Gastrocnemius medialis (tissue), 4 donors: Measurements from ENCODE around the gene SLC46A3. TPM values are rescaled to one million over a fixed set of nuclear protein-coding genes. Genes with fewer than 3 reads are reported as not detected.
A peak's percentile ranks its signal among the peaks of the same experiment; 100 is the strongest.

Experiments used
- ATAC-seq, 2 donors: fragments of 150-250 bp; one replicate each; pipeline ENCODE4 v1.9.1; 2016
- DNase-seq, 2 donors: peaks; one replicate each; pipeline ENCODE4 v3.0.0-alpha.2; 2019
- H3K27ac ChIP-seq, 4 donors: fragments of 200-600 bp; sonication (generic); 1 replicate in 1 of 4; 2 replicates in 3 of 4; pipeline ENCODE4 v1.5.1; 2016 to 2018; ENCODE audit warnings: mild to moderate bottlenecking in 2 of 4, moderate library complexity in 1 of 4
- H3K27me3 ChIP-seq, 3 donors: fragments of 200-600 bp; sonication (generic) in 2 of 3; 1 replicate in 1 of 3; 2 replicates in 2 of 3; pipeline versions ENCODE4 v1.5.1 to v1.6.0; 2016 to 2019; ENCODE audit warnings: mild to moderate bottlenecking in 1 of 3, moderate library complexity in 1 of 3
- H3K36me3 ChIP-seq, 2 donors: fragments of 200-600 bp; sonication (generic) in 1 of 2; one replicate each; pipeline ENCODE4 v1.5.1; 2017 to 2018
- H3K4me1 ChIP-seq, 2 donors: fragments of 200-600 bp; sonication (generic) in 1 of 2; one replicate each; pipeline ENCODE4 v1.5.1; 2016 to 2017; ENCODE audit warnings: mild to moderate bottlenecking in 2 of 2
- H3K4me3 ChIP-seq, 4 donors: fragments of 200-600 bp; sonication (generic) in 3 of 4; 1 replicate in 1 of 4; 2 replicates in 3 of 4; pipeline ENCODE4 v1.5.1; 2016 to 2019; ENCODE audit warnings: mild to moderate bottlenecking in 2 of 4
- H3K9me3 ChIP-seq, 3 donors: fragments of 200-600 bp; sonication (generic) in 2 of 3; 1 replicate in 1 of 3; 2 replicates in 2 of 3; pipeline ENCODE4 v1.5.1; 2016 to 2019
- CTCF ChIP-seq, 5 experiments: fragments of 450-650 bp in 3 of 5; fragments of 200-600 bp in 2 of 5; sonication (generic) in 2 of 5; IDR thresholded peaks in 4 of 5; conservative IDR thresholded peaks in 1 of 5; 1 replicate in 4 of 5; 2 replicates in 1 of 5; pipeline ENCODE4 v1.5.1; 2016 to 2019; ENCODE audit warnings: antibody characterized with exemption in 5 of 5, mild to moderate bottlenecking in 3 of 5, moderate library complexity in 3 of 5
- POLR2A ChIP-seq, 2 donors: fragments of 450-650 bp; IDR thresholded peaks; one replicate each; pipeline ENCODE4 v1.6.1; 2017; ENCODE audit warnings: antibody characterized with exemption in 2 of 2, mild to moderate bottlenecking in 2 of 2, moderate library complexity in 2 of 2
- in situ Hi-C, 4 donors: fragments of 200-750 bp; cut with MboI; loops; one replicate each; pipeline versions ENCODE4 v1.15.0 to v1.8.0; 2017; ENCODE audit warnings: low sequenced_read_pairs in 4 of 4
- intact Hi-C: fragments of 100-400 bp; cut with DNase I; formaldehyde crosslinking; loops from one replicate; pipeline ENCODE4 v1.15.1; 2023; ENCODE audit warnings: low total_unique reads
- total RNA-seq, 4 donors: library from RNA; depleted of rRNA; stranded (reverse); fragments of >200 nt; gene quantifications; one replicate each; pipeline versions ENCODE4 v1.1.0 to v1.2.3, GENCODE V29; 2016

Gene SLC46A3
- total RNA-seq, 4 donors from 2014 or later = 6.9 to 18.0 (median 9.8) TPM

- no peaks in the 10 kb centered on the region for H3K27me3 ChIP-seq
- H3K4me1 ChIP-seq = peaks cover 0 to 10% of the 10 kb centered on the region in 2 donors
- DNase-seq (no peak), ATAC-seq (no peak)
- H3K9me3 ChIP-seq = no peaks in the 10 kb centered on the region
- intact Hi-C loops = no loop called here
- H3K4me3 ChIP-seq = no peak overlapping the region
- no peaks in the 10 kb centered on the region for H3K36me3 ChIP-seq
- H3K27ac ChIP-seq = no peak overlapping the region
- in situ Hi-C loops = no loop called here
- no peak for TF ChIP-seq POLR2A (IDR thresholded peaks at IDR 0.05)
- no peak for TF ChIP-seq CTCF (IDR thresholded peaks at IDR 0.05 in 4 of 5, conservative IDR thresholded peaks at IDR 0.05 in 1 of 5)
Measured at GRCh38 chr13:28750187-28751045, 31.6 kb upstream of the SLC46A3 start.

- in situ Hi-C loops (no loop called here), intact Hi-C loops (no loop called here)
- H3K36me3 ChIP-seq = no peaks in the 10 kb centered on the region
- DNase-seq (no peak), ATAC-seq (no peak)
- no peaks in the 10 kb centered on the region for H3K9me3 ChIP-seq
- no peak overlapping the region for H3K4me3 ChIP-seq
- no peaks in the 10 kb centered on the region for H3K4me1 ChIP-seq
- H3K27me3 ChIP-seq = no peaks in the 10 kb centered on the region
- no peak overlapping the region for H3K27ac ChIP-seq
- no peak for TF ChIP-seq CTCF (IDR thresholded peaks at IDR 0.05 in 4 of 5, conservative IDR thresholded peaks at IDR 0.05 in 1 of 5)
- no peak for TF ChIP-seq POLR2A (IDR thresholded peaks at IDR 0.05)
Measured at GRCh38 chr13:28747851-28748250, 29.1 kb upstream of the SLC46A3 start.

DNA sequence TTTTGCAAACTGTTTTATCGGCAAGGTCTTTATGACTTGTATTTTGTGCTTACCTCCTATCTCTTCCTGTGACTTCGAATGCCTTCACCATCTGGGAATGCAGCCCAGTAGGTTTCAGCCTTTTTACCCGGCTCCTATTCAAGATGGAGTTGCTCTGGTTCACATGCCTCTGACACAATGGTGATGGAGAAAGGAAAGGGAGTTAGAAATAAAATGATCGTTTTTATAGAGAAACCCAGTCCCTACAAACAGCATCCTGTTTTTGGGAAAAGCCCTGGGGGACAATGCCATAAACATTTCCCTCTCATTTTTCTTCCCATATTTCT lies 27.5 kb upstream of the SLC46A3 start:
- no peaks in the 10 kb centered on the region for H3K27me3 ChIP-seq
- H3K27ac ChIP-seq = no peak overlapping the region
- ATAC-seq (no peak), DNase-seq (no peak)
- H3K4me3 ChIP-seq = no peak overlapping the region
- H3K4me1 ChIP-seq = no peaks in the 10 kb centered on the region
- intact Hi-C loops (no loop called here), in situ Hi-C loops (no loop called here)
- no peaks in the 10 kb centered on the region for H3K9me3 ChIP-seq
- TF ChIP-seq CTCF (IDR thresholded peaks at IDR 0.05 in 4 of 5, conservative IDR thresholded peaks at IDR 0.05 in 1 of 5) = no peak
- TF ChIP-seq POLR2A (IDR thresholded peaks at IDR 0.05) = no peak
- no peaks in the 10 kb centered on the region for H3K36me3 ChIP-seq

DNA sequence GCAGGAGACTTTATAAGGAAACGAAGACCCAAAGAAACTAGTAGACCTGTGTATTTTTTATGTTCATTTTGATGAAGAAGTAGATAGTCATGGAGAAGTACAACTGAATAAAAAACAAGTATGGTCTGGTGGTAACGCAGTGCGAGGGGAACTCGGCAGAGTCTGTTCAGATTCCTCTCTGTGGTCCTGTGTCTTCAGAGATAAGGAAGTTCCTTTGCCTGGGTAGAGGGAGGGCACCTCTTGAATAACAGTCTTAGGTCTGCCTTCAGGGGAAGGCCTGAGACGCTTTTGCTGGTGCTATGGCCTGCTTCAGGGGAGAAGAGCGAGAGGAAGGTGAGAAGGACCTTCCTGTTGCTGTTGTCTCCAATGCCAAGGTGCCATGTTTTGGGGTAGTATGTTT lies 25.9 kb upstream of the SLC46A3 start:
- in situ Hi-C loops = no loop called here
- ATAC-seq (no peak), DNase-seq (no peak)
- Histone ChIP-seq H3K4me1 (no peaks in the 10 kb centered on the region), H3K4me3 (no peak overlapping the region), H3K27me3 (no peaks in the 10 kb centered on the region), H3K36me3 (no peaks in the 10 kb centered on the region), H3K9me3 (no peaks in the 10 kb centered on the region), H3K27ac (peak overlapping the region in 1 of 4 donors; percentile 48)
- intact Hi-C loops = no loop called here
- no peak for TF ChIP-seq CTCF (IDR thresholded peaks at IDR 0.05 in 4 of 5, conservative IDR thresholded peaks at IDR 0.05 in 1 of 5)
